ENCODE results near the gene UPF3A. TPM values are rescaled to one million over a fixed set of nuclear protein-coding genes. Genes with fewer than 3 reads are reported as not detected.
A peak's percentile ranks its signal among the peaks of the same experiment; 100 is the strongest.

Gene UPF3A
- total and polyA plus RNA-seq, 9 of the 15 experiments (the other 6 are each of a cell fraction or from before 2014, with no cell fraction given), result 15.6 to 76.5 (median 40.9) TPM

- no peak for TF ChIP-seq HINFP (tag; conservative IDR thresholded peaks at IDR 0.05; ENCODE audit: low read depth)
- TF ChIP-seq HNRNPLL (IDR thresholded peaks at IDR 0.05; ENCODE audit: low read depth, low read length, poor library complexity, severe bottlenecking), result no peak
- TF ChIP-seq USF2 (CRISPR knock-in tag; IDR thresholded peaks at IDR 0.05), result no peak
- TF ChIP-seq TCF7L2 (IDR thresholded peaks at IDR 0.05; ENCODE audit: low read depth, low read length), result no peak
- peak; percentile 70 for TF ChIP-seq TAF9B (IDR thresholded peaks at IDR 0.05; ENCODE audit: partially characterized antibody)
- no peak for TF ChIP-seq MYNN (IDR thresholded peaks at IDR 0.05)
- TF ChIP-seq MYNN (CRISPR knock-in tag; IDR thresholded peaks at IDR 0.05), result no peak
- 0 out of 2 replicates have a peak, but pooled peaks have one; percentile 15 for TF ChIP-seq ZNF436 (CRISPR knock-in tag; IDR thresholded peaks at IDR 0.05)
- TF ChIP-seq BRD9 (IDR thresholded peaks at IDR 0.05; ENCODE audit: low read depth, partially characterized antibody), result no peak
- no peak for TF ChIP-seq CCNT2 (IDR thresholded peaks at IDR 0.05; ENCODE audit: borderline replicate concordance, extremely low read depth, insufficient read length, low read depth, low read length)
- no peak for TF ChIP-seq HNRNPUL1 (IDR thresholded peaks at IDR 0.05; ENCODE audit: low read length)
- TF ChIP-seq BRF1 (IDR thresholded peaks at IDR 0.05; ENCODE audit: borderline replicate concordance, extremely low read depth, insufficient read length), result no peak
- peak; percentile 72 for TF ChIP-seq POLR2A (conservative IDR thresholded peaks at IDR 0.05)
- TF ChIP-seq SIRT6 (IDR thresholded peaks at IDR 0.05; ENCODE audit: low read depth, low read length), result no peak
- no peak for TF ChIP-seq MTA2 (IDR thresholded peaks at IDR 0.05; ENCODE audit: low read depth)
- TF ChIP-seq TAL1 (IDR thresholded peaks at IDR 0.05), result no peak
- TF ChIP-seq KLF1 (tag; IDR thresholded peaks at IDR 0.05), result no peak
- TF ChIP-seq BDP1 (IDR thresholded peaks at IDR 0.05; ENCODE audit: insufficient read depth, insufficient read length), result no peak
- no peak for TF ChIP-seq ZNF707 (CRISPR knock-in tag; conservative IDR thresholded peaks at IDR 0.05)
- no peak for TF ChIP-seq ZNF263 (CRISPR knock-in tag; IDR thresholded peaks at IDR 0.05; ENCODE audit: borderline replicate concordance)
- no peak for TF ChIP-seq NR2C1 (IDR thresholded peaks at IDR 0.05)
- no peak for TF ChIP-seq NR2C1 (tag; IDR thresholded peaks at IDR 0.05)
- TF ChIP-seq DLX4 (CRISPR knock-in tag; IDR thresholded peaks at IDR 0.05), result no peak
- no peak for TF ChIP-seq ARID2 (IDR thresholded peaks at IDR 0.05)
- TF ChIP-seq SPI1 (IDR thresholded peaks at IDR 0.05; ENCODE audit: borderline replicate concordance, low read depth, low read length), result peak; percentile 36; the same call in 1 of the 2 replicates
- TF ChIP-seq GATAD2B (IDR thresholded peaks at IDR 0.05; ENCODE audit: borderline replicate concordance), result no peak
- no peak for TF ChIP-seq ZBTB43 (CRISPR knock-in tag; IDR thresholded peaks at IDR 0.05)
These were observed 755 bp downstream of the UPF3A start (continued) for GRCh38 chr13:114282041-114282670.

Data from K562 (cell line).